ENCODE results near the gene TPRG1L.

GRCh38 chr1:3603571-3604467, 21.0 kb upstream of the TPRG1L start:
- TF ChIP-seq, protein P1, sequence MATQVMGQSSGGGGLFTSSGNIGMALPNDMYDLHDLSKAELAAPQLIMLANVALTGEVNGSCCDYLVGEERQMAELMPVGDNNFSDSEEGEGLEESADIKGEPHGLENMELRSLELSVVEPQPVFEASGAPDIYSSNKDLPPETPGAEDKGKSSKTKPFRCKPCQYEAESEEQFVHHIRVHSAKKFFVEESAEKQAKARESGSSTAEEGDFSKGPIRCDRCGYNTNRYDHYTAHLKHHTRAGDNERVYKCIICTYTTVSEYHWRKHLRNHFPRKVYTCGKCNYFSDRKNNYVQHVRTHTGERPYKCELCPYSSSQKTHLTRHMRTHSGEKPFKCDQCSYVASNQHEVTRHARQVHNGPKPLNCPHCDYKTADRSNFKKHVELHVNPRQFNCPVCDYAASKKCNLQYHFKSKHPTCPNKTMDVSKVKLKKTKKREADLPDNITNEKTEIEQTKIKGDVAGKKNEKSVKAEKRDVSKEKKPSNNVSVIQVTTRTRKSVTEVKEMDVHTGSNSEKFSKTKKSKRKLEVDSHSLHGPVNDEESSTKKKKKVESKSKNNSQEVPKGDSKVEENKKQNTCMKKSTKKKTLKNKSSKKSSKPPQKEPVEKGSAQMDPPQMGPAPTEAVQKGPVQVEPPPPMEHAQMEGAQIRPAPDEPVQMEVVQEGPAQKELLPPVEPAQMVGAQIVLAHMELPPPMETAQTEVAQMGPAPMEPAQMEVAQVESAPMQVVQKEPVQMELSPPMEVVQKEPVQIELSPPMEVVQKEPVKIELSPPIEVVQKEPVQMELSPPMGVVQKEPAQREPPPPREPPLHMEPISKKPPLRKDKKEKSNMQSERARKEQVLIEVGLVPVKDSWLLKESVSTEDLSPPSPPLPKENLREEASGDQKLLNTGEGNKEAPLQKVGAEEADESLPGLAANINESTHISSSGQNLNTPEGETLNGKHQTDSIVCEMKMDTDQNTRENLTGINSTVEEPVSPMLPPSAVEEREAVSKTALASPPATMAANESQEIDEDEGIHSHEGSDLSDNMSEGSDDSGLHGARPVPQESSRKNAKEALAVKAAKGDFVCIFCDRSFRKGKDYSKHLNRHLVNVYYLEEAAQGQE (IDR thresholded peaks at IDR 0.05; ENCODE audit: insufficient replicate concordance, low read depth) = no peak
- TF ChIP-seq POLR2AphosphoS5 (IDR thresholded peaks at IDR 0.05; ENCODE audit: low read depth) = no peak
- TF ChIP-seq, protein P2, sequence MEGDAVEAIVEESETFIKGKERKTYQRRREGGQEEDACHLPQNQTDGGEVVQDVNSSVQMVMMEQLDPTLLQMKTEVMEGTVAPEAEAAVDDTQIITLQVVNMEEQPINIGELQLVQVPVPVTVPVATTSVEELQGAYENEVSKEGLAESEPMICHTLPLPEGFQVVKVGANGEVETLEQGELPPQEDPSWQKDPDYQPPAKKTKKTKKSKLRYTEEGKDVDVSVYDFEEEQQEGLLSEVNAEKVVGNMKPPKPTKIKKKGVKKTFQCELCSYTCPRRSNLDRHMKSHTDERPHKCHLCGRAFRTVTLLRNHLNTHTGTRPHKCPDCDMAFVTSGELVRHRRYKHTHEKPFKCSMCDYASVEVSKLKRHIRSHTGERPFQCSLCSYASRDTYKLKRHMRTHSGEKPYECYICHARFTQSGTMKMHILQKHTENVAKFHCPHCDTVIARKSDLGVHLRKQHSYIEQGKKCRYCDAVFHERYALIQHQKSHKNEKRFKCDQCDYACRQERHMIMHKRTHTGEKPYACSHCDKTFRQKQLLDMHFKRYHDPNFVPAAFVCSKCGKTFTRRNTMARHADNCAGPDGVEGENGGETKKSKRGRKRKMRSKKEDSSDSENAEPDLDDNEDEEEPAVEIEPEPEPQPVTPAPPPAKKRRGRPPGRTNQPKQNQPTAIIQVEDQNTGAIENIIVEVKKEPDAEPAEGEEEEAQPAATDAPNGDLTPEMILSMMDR (IDR thresholded peaks at IDR 0.05; ENCODE audit: insufficient read depth, low read length) = no peak

All from HL-60 (cell line).